ENCODE data around the gene IFNA16. TPM values are rescaled to one million over a fixed set of nuclear protein-coding genes. Genes with fewer than 3 reads are reported as not detected.
A peak's percentile ranks its signal among the peaks of the same experiment; 100 is the strongest.
"Not testable (repeated sequence)": the region's sequence is repeated elsewhere in the genome, so short reads cannot be mapped to it uniquely, and the experiment has no call there.

IFNA16 gene
- polyA plus RNA-seq (ENCODE audit: insufficient read length) = not detected
- long read RNA-seq, donor 1 = 0 reads
- long read RNA-seq, donor 2 = 0 reads
- long read RNA-seq, donor 3 = 0 reads
- long read RNA-seq, donor 4 = 0 reads
- long read RNA-seq, donor 5 = 0 reads
- long read RNA-seq, donor 6 = 0 reads
- long read RNA-seq, donor 7 = 0 reads
- long read RNA-seq, donor 8 = 0 reads

DNA sequence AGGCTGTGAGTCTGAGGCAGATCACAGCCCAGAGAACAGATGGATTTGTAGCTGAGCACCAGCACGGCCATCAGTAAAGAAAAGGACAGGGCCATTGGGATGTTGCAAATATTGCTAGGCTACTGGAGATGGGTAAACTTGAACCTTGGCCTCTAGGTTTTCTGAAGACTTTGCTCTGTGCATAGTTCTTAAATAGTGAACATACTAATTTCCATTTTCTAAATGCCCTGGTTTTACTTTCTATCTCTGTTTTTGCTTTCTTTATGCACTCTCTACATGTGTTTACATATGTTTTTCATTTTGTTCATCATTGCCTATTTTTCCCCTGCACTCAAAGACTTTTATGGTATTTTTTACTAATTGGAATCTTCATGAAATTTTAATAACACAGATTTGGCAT lies at the start of gene IFNA16:
TSS of gene IFNA16 (minus strand) at position 101 of the 400 bp plus-strand sequence. CDS start at position 95, 6 bp downstream.
- DNase-seq = not testable (repeated sequence)

DNA sequence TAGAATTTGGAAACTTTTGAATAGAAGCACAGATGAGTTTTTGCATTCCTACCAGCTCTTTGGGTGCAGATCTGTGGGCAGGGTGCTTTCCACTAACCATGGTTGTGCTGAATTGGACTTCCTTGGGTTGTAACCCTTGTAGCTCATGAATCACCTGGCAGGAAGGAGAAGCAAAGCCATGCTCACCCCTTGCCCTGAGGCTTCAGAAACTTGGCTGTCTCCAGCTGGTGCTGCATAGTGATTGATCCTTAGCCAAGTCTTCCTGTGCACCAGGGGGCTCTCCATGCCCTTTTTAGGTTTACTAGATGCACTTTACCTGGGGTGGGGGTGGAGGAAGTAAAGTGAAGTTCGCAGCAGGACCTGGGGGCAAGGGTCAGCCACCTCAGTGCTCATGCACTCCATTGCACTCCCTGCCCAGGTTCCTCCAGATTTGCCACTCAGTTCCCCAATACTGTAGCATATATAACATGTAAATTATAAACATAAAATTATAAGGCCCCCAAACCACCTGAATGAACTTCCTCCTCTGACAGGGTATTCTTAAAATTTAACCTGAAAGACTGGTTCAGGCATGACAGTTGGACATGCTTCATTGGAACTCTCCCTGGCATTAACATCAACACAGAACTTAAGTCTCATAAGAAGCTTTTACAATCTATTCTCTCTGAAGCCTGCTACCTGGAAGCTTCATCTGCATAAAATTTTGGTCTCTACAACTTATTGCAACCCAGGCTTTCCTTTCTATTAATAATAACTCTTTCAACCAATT lies 48.5 kb upstream of the IFNA16 start:
- DNase-seq = no peak

DNA sequence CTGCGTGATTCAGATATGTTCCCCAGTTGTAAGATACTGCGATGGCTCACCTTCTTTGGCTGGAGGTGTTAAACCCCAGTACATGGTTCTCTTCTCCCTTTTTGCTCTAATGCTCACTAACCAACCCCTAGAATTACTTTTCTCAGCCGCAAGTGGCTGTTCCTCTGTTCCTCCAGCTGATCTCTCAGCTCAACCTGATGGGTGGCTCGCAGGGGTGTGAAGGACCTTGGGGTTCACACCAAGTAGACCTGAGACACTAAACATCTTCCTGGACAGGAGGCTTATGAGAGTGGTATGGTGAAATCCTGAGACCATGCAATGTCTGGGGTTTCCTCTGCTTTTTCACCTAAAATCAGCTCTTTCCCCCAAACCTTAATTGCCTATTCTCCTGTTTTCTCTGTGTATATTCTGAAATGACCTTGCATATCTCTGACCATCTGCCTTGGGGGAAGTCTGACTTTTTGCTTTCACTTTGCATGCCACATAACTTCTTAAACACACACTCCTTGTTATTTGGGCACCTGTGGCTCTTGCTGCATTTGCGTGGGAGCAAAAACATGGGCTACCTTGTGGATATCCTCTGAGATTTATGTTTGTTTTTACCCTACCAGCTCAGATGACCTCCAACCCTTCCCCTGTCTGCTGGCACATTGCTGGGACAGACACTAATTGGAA lies 38.6 kb upstream of the IFNA16 start:
- DNase-seq = no peak

GRCh38 chr9:21252721-21253547 lies 35.8 kb upstream of the IFNA16 start:
- peak; percentile 24 for DNase-seq

DNA sequence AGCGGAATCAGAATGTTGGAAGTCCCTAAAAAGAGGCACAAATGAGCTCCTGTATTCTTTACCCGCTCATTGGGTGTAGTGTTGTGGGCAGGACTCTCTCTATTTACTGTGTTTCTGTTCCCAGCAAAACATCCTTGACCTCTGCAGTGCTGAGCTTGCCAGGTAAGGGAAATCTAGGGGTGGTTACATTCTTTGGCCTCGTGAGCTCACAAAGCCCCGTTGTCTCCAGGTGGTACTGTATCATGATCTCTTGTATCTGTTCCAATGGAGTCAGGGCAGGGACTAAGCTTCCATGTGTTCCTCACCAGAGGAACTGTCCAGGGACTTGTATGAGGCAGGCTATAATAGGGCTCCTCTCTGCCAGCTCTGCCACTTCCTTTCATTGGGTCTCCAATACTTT lies 34.5 kb upstream of the IFNA16 start:
- no peak for DNase-seq

GRCh38 chr9:21251190-21251589 lies 34.1 kb upstream of the IFNA16 start:
- no peak for DNase-seq

DNA sequence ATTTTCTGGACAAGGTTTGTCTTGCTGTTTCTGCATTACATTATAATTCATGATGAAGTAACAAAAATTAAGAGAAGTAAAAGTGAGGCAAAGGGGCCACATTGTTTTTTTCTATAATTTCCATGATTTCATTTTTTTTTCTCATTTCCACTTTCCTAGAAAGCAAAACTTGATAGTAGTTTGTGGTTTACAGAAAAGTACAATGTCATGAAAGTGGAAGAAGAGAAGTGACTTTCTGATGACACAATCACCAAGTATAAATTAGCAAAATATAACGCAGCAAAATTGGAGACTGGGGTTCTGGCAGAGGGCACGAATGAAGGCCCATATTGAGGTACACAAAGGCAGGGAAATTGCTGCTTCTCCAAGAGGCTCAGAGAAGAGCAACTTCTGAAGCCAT lies 27.7 kb upstream of the IFNA16 start:
- DNase-seq = no peak

GRCh38 chr9:21239911-21240310 lies 22.8 kb upstream of the IFNA16 start, which contains the start of gene IFNA14:
Gene IFNA14, minus strand, starts transcription at chr9:21240005. Its CDS starts 70 bp downstream, at chr9:21239935.
- no peak for DNase-seq

DNA sequence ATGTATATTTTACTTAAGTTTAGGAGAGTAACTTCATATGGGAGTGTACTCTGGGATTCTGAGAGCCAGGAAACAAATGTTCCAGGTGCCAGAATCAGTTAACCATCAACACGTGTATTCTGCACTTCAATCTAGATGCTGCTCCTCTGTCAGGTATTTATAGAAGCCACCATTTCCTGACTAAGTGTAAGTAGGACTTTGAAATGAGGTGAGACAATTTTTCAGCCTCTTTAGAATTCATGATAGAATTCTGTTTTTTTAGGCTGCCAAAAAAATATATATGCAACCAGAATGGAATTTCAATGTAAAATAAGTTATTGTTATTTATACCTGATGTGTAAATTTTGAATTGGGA lies 19.2 kb upstream of the IFNA16 start:
- DNase-seq = not testable (repeated sequence)

DNA sequence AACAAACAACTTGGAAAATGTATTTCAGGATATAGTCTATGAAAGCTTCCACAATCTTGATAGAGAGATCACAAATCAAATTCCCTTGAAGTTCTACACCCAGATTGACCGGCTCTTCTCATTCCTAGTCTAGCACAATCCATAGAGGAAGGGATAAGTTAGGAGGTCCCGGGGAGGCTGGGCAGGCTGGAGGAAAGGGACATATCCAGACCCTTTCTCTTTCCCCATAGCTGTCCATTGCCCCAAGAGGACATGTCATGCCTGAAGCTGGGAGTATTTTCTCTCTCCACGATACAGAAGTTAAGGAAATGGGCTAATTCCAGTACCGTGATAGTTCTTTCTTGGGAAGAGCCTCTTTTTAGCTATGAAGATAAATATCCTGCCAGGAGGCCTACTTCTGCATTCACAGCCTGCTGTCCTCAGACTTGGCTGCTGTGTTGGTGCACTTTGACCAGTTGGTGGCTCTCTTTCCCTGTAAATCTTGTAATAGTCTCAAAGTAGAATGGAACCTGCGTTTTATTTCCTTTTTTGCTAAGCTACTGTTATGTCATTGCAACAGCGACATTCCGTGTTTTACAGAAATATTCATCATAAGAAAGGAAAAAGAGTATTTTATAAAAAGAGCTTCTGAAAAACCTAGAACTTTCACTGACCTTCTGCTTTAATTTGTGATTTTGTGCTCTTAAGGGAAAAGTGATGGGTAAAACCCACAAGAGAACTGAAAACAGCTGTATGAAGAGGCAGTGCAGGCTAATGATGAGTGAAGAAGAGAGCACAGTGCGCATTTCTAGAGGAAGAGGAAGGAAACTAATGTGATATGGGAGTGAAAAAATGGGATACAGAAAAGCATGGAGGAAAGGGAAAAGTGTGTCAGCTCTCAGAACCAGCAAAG lies 18.6 kb upstream of the IFNA16 start:
- DNase-seq = peak; percentile 22

GRCh38 chr9:21234153-21234687 lies 17.1 kb upstream of the IFNA16 start:
- no peak for DNase-seq

DNA sequence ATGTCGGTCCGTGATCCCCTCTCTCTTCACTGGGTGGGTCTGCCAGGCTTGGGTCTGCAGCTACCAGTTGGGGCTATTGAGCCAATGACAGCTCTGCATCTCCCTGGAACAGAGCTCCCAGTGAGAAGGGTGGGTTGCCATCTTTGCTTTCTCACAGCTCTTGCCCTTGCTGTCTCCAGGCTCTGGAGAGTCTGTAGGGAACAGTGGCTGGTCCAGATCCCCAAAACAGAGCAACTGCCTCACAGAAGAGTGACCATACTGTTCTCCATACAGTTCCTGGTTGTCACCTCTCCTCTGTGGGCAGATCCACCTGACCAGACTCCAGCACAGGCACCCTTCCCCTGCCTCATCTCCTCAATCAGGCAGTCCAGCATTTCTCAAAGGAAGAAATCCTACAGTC lies 16.1 kb upstream of the IFNA16 start:
- DNase-seq = no peak

- DNase-seq = no peak
These were observed 11.0 kb upstream of the IFNA16 start, which contains the start of gene IFNA17 for GRCh38 chr9:21228122-21228521. Gene IFNA17, minus strand, starts transcription at chr9:21228222. Its CDS starts 49 bp downstream, at chr9:21228173.

DNA sequence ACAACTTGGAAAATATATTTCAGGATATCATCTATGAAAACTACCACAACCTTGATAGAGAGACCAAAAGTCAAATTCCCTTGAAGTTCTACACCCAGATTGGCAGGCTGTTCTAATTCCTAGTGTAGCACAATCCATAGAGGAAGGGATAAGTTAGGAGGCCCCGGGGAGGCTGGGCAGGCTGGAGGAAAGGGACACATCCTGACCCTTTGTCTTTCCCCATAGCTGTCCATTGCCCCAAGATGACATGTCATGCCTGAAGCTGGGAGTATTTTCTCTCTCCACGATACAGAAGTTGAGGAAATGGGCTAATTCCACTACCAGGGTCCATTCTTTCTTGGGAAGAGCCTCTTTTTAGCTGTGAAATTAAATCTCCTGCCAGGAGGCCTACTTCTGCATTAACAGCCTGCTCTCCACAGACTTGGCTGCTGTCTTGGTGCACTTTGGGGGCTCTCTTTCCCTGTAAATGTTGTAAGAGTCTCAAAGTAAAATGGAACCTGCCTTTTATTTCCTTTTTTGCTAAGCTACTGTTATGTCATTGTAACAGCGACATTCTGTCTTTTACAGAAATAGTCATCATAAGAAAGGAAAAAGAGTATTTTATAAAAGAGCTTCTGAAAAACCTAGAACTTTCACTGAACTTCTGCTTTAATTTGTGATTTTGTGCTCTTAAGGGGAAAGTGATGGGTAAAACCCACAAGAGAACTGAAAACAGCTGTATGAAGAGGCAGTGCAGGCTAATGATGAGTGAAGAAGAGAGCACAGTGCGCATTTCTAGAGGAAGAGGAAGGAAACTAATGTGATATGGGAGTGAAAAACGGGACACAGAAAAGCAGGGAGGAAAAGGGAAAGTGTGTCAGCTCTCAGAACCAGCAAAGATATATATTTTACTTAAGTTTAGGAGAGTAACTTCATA lies 3.4 kb downstream of the IFNA16 start:
- DNase-seq = not testable (repeated sequence)

- not testable (repeated sequence) for DNase-seq
These were observed 5.0 kb downstream of the IFNA16 start for GRCh38 chr9:21212160-21212559.

DNA sequence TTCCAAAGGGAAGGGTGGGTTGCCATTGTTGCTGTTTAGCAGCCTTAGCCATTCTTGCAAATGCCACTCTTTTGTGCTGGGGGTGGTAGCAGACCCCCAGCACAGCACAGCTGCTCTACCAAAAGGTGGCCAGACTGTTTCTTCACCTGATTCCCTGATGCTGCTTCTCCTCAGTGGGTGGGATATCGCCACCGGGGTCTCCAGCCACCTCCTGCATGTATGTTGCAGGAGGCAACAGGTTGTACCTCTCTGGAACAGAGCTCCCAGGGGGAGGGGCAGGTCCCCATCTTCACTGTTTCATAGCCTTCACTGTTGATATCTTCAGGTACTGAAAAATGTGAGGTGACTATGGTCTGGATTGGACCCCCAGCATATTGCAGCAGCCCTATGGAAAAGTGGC lies 6.3 kb downstream of the IFNA16 start:
- not testable (repeated sequence) for DNase-seq

- DNase-seq = no peak
These were observed 6.8 kb downstream of the IFNA16 start for GRCh38 chr9:21210311-21210710.

GRCh38 chr9:21207043-21207442 lies 10.1 kb downstream of the IFNA16 start, which contains the start of gene IFNA10:
Gene IFNA10, minus strand, starts transcription at chr9:21207143. Its CDS starts 46 bp downstream, at chr9:21207097.
- DNase-seq = not testable (repeated sequence)

DNA sequence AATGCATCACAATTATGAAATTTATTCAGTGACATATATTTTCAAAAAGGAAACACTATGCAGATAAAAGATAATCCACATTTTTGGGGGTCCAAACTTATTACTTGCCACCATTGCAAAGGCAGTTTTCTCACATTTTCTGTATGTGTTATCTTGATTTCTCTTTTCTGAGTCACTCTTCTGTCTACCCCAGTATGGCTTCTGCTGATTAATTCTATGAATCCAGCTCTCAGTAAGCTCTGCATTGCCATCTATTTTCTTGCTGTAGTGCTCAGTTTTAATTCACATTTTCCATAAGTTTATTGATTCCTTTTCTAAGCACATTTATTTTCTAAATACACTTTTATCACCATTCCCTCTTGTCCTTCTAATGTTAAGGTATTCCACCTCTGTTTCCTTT lies 11.9 kb downstream of the IFNA16 start:
- DNase-seq = no peak

All from left kidney (tissue), 8 donors.